Measurements from ENCODE around the gene CXCR5. TPM values are rescaled to one million over a fixed set of nuclear protein-coding genes. Genes with fewer than 3 reads are reported as not detected.

CXCR5 gene
- total and polyA plus RNA-seq, 10 donors = 25.0 to 66.6 (median 34.3) TPM

GRCh38 chr11:118917481-118918127, 33.9 kb downstream of the CXCR5 start:
- TF ChIP-seq POLR2AphosphoS5 (IDR thresholded peaks at IDR 0.05) = peak; percentile 38 to 56 (median 45)
- TF ChIP-seq CTCF (IDR thresholded peaks at IDR 0.05 in 8 of 11, conservative IDR thresholded peaks at IDR 0.05 in 3 of 11) = no peak
- TF ChIP-seq POLR2A (IDR thresholded peaks at IDR 0.05) = no peak
- H3K4me1 ChIP-seq = peaks cover 92 to 100% (median 98%) of the 10 kb centered on the region in 6 donors
- H3K27me3 ChIP-seq (replicated peaks in 1 of 7) = no peaks in the 10 kb centered on the region
- intact Hi-C loops (cut with DNase I; ENCODE audit: low total_unique reads) = no loop called here
- 19 to 35% (median 30%) methylated on average over 10 to 13 of the region's 13 CpGs for WGBS, 5 donors
- H3K36me3 ChIP-seq = peaks cover 0 to 5% (median 0%) of the 10 kb centered on the region in 6 donors
- peak overlapping the region in 4 of 8 donors; percentile 0 to 95 (median 15) for H3K4me3 ChIP-seq
- peak overlapping the region; percentile 69 to 98 (median 90) for H3K27ac ChIP-seq
- H3K9me3 ChIP-seq = no peaks in the 10 kb centered on the region
- DNase-seq = peak; percentile 85

GRCh38 chr11:118918128-118918685, 34.5 kb downstream of the CXCR5 start:
- Histone ChIP-seq H3K4me3 (peak overlapping the region in 4 of 8 donors; percentile 10 to 95 (median 19)), H3K27ac (peak overlapping the region; percentile 69 to 98 (median 90)), H3K27me3 (replicated peaks in 1 of 7) (no peaks in the 10 kb centered on the region), H3K4me1 (peaks cover 92 to 100% (median 98%) of the 10 kb centered on the region in 6 donors), H3K36me3 (peaks cover 0 to 11% (median 0%) of the 10 kb centered on the region in 6 donors), H3K9me3 (no peaks in the 10 kb centered on the region)
- 29 to 49% (median 35%) methylated on average over 9 to 14 of the region's 14 CpGs for WGBS, 5 donors
- intact Hi-C loops (cut with DNase I; ENCODE audit: low total_unique reads) = no loop called here
- TF ChIP-seq CTCF (IDR thresholded peaks at IDR 0.05 in 8 of 11, conservative IDR thresholded peaks at IDR 0.05 in 3 of 11) = no peak
- TF ChIP-seq POLR2AphosphoS5 (IDR thresholded peaks at IDR 0.05) = peak in 2 of 3 donors; percentile 9 to 17
- TF ChIP-seq POLR2A (IDR thresholded peaks at IDR 0.05) = no peak
- DNase-seq = peak; percentile 80

GRCh38 chr11:118918686-118919280, 35.1 kb downstream of the CXCR5 start:
- Histone ChIP-seq H3K4me1 (peaks cover 92 to 100% (median 98%) of the 10 kb centered on the region in 6 donors), H3K4me3 (peak overlapping the region in 4 of 8 donors; percentile 10 to 95 (median 19)), H3K27ac (peak overlapping the region; percentile 69 to 98 (median 92)), H3K36me3 (peaks cover 0 to 12% (median 0%) of the 10 kb centered on the region in 6 donors), H3K27me3 (replicated peaks in 1 of 7) (no peaks in the 10 kb centered on the region), H3K9me3 (no peaks in the 10 kb centered on the region)
- WGBS, 5 donors = 23 to 27% (median 27%) methylated on average over 10 to 13 of the region's 13 CpGs
- intact Hi-C loops (cut with DNase I; ENCODE audit: low total_unique reads) = no loop called here
- TF ChIP-seq CTCF (IDR thresholded peaks at IDR 0.05 in 8 of 11, conservative IDR thresholded peaks at IDR 0.05 in 3 of 11) (no peak), POLR2AphosphoS5 (IDR thresholded peaks at IDR 0.05) (no peak), POLR2A (IDR thresholded peaks at IDR 0.05) (no peak)
- DNase-seq = no peak

Data from spleen (tissue), 11 donors.